Naive thymus-derived CD4-positive, alpha-beta T cell (primary cell): ENCODE data around the gene HOXA1. TPM values are rescaled to one million over a fixed set of nuclear protein-coding genes. Genes with fewer than 3 reads are reported as not detected.

ENCODE experiments used
- ATAC-seq: fragments of 150-1000 bp; cut with Tn5 transposase; 2 replicates; pipeline ENCODE4 v1.10.0; 2021; ENCODE audit warnings: mild to moderate bottlenecking, moderate library complexity
- CTCF ChIA-PET: fragments of 350-600 bp; sonication (Branson Sonifier 250); formaldehyde crosslinking; loops from one replicate; lab custom pipeline; 2021; ENCODE audit warnings: antibody characterized with exemption; lab: Charles Lee
- POLR2A ChIA-PET: fragments of 350-600 bp; sonication (Branson Sonifier 250); formaldehyde crosslinking; loops from one replicate; lab custom pipeline; 2021; ENCODE audit warnings: antibody characterized with exemption, inconsistent platforms; lab: Charles Lee
- DNase-seq, 9 donors: peaks; one replicate each; pipeline versions ENCODE4 v3.0.0 to v3.0.0-alpha.2; 2020 to 2022; ENCODE audit warnings: mixed read lengths in 1 of 9
- H3K27ac ChIP-seq: one replicate; pipeline ENCODE4 v1.7.0; 2013; ENCODE audit warnings: mild to moderate bottlenecking, low read depth, low read length, moderate library complexity
- H3K27me3 ChIP-seq, 2 donors: one replicate each; pipeline ENCODE4 v1.7.0; 2013; ENCODE audit warnings: low read length in 2 of 2, mild to moderate bottlenecking in 2 of 2, moderate library complexity in 2 of 2; ENCODE audit not compliant: control insufficient read depth in 2 of 2, insufficient read depth in 2 of 2
- H3K36me3 ChIP-seq, 3 experiments: 1 replicate in 2 of 3; 2 replicates in 1 of 3; pipeline ENCODE4 v1.7.0; 2013; ENCODE audit warnings: low read length in 3 of 3, mild to moderate bottlenecking in 3 of 3, moderate library complexity in 1 of 3; ENCODE audit not compliant: insufficient read depth in 3 of 3, control insufficient read depth in 2 of 3
- H3K4me1 ChIP-seq, 2 donors: one replicate each; pipeline ENCODE4 v1.7.0; 2013; ENCODE audit warnings: low read length in 2 of 2, mild to moderate bottlenecking in 2 of 2, moderate library complexity in 1 of 2; ENCODE audit not compliant: control insufficient read depth in 2 of 2, insufficient read depth in 2 of 2
- H3K4me3 ChIP-seq: 2 replicates; pipeline ENCODE4 v1.7.0; 2013; ENCODE audit warnings: mild to moderate bottlenecking, low read length
- H3K9me3 ChIP-seq, 3 experiments: 1 replicate in 2 of 3; 2 replicates in 1 of 3; pipeline ENCODE4 v1.7.0; 2013; ENCODE audit warnings: low read length in 3 of 3; ENCODE audit not compliant: control insufficient read depth in 2 of 3
- H3K27ac Mint-ChIP-seq, 9 donors: one replicate each; pipeline ENCODE4 v1.8.0; 2020 to 2022; ENCODE audit warnings: mixed read lengths in 9 of 9, mild to moderate bottlenecking in 8 of 9, moderate library complexity in 5 of 9, inconsistent platforms in 2 of 9
- H3K27me3 Mint-ChIP-seq, 5 donors: one replicate each; pipeline ENCODE4 v1.8.0; 2021 to 2022; ENCODE audit warnings: mixed read lengths in 5 of 5, mild to moderate bottlenecking in 1 of 5
- H3K36me3 Mint-ChIP-seq, 5 donors: one replicate each; pipeline ENCODE4 v1.8.0; 2020 to 2022; ENCODE audit warnings: mixed read lengths in 5 of 5, mild to moderate bottlenecking in 3 of 5, inconsistent platforms in 1 of 5
- H3K4me1 Mint-ChIP-seq, 7 donors: one replicate each; pipeline ENCODE4 v1.8.0; 2020 to 2022; ENCODE audit warnings: mixed read lengths in 7 of 7, mild to moderate bottlenecking in 3 of 7, inconsistent platforms in 1 of 7
- H3K4me3 Mint-ChIP-seq, 10 donors: one replicate each; pipeline ENCODE4 v1.8.0; 2020 to 2022; ENCODE audit warnings: mild to moderate bottlenecking in 10 of 10, mixed read lengths in 10 of 10, moderate library complexity in 6 of 10, inconsistent platforms in 2 of 10
- H3K9me3 Mint-ChIP-seq, 11 donors: one replicate each; pipeline ENCODE4 v1.8.0; 2020 to 2022; ENCODE audit warnings: mixed read lengths in 11 of 11, mild to moderate bottlenecking in 4 of 11, inconsistent platforms in 1 of 11, moderate library complexity in 1 of 11
- intact Hi-C, 2 donors: fragments of 100-400 bp; cut with micrococcal nuclease; formaldehyde crosslinking; loops; one replicate each; pipeline ENCODE4 v1.15.1; 2023
- polyA plus RNA-seq, 2 donors: library from polyadenylated mRNA; unstranded; fragments of 300-500 nt; fragmentation: Illumina TruSeq; gene quantifications; one replicate each; pipeline ENCODE4 v1.2.3, GENCODE V29; 2021
- total RNA-seq, 6 experiments: library from RNA in 5 of 6; stranded (reverse) in 5 of 6; gene quantifications; 1 replicate in 5 of 6; 2 replicates in 1 of 6; pipeline ENCODE4 v1.2.3 and lab custom pipeline; 2021 to 2026

Gene HOXA1
- total and polyA plus RNA-seq, 7 experiments from 2014 or later = 0.09 to 1.1 (median 0.25) TPM; not detected in 1

DNA sequence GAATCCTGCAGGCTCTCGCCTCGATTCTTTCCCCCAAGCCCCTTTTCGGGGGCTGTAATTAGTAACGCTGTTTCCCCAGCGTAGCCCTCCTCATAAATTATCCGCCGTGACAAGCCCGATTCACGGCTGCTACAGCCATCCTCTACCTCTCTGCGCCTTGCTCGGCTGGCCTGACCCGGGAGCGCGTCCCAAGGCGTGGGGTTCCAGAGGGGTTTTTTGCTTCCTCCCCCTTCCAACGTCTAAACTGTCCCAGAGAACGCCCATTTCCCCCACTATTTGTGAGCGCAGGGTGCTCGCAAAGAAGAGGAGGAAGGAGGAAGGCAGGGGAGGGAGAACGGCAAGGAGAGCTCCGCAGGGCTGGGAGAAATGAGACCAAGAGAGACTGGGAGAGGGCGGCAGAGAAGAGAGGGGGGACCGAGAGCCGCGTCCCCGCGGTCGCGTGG, 46.8 kb upstream of the HOXA1 start:
- intact Hi-C loops = no loop called here
- H3K36me3 Mint-ChIP-seq = peaks cover 0 to 3% (median 0%) of the 10 kb centered on the region in 5 donors
- H3K9me3 ChIP-seq = no peaks in the 10 kb centered on the region
- DNase-seq (no peak), ATAC-seq (no peak)
- H3K4me3 Mint-ChIP-seq = peak overlapping the region in 5 of 10 donors; percentile 21 to 79 (median 48)
- H3K36me3 ChIP-seq = no peaks in the 10 kb centered on the region
- H3K27me3 ChIP-seq = peaks cover 0 to 9% of the 10 kb centered on the region in 2 donors
- CTCF ChIA-PET = no interaction called here
- H3K27ac Mint-ChIP-seq = no peak overlapping the region
- no peaks in the 10 kb centered on the region for H3K4me1 ChIP-seq
- peaks cover 0 to 9% (median 4%) of the 10 kb centered on the region in 7 donors for H3K4me1 Mint-ChIP-seq
- H3K4me3 ChIP-seq = no peak overlapping the region
- peaks cover 0 to 3% (median 0%) of the 10 kb centered on the region in 11 donors for H3K9me3 Mint-ChIP-seq
- POLR2A ChIA-PET = no interaction called here
- no peak overlapping the region for H3K27ac ChIP-seq
- H3K27me3 Mint-ChIP-seq = peaks cover 27 to 60% (median 55%) of the 10 kb centered on the region in 5 donors

DNA sequence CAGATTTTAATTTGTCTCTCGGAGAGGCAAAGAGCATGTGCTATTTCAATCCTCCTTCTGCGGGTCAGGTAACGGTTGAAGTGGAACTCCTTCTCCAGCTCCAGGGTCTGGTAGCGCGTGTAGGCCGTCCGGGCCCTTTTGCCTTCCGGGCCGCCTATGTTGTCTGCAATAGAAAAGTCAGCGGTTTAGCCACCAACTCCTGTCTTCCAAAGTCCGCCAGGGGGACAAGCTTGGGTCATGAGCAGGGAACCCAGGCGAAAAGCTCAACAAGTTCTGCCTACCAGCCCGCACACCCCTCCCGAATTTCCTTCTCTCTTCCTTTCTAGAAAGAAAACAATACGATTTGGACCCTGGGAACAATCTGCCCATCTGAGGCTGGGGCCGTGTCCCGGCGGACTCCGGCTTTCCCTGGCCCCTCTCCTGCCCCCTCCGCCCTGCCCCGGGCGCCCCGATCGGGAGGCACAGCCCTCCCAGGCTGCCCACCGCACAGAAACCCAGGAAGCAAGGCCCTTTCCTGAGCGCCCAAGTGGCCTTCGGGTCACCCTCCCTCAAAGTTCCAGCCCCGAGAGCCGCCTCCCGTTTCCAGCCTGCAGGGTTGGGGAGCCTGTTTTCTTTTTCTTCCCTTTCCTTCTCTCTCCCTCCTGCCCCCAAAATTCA, 46.3 kb upstream of the HOXA1 start:
- intact Hi-C loops = no loop called here
- POLR2A ChIA-PET = no interaction called here
- CTCF ChIA-PET = no interaction called here
- Mint-ChIP-seq H3K4me3 (peak overlapping the region in 1 of 10 donors; percentile 79), H3K27ac (peak overlapping the region in 1 of 9 donors; percentile 12), H3K36me3 (peaks cover 0 to 3% (median 0%) of the 10 kb centered on the region in 5 donors), H3K9me3 (peaks cover 0 to 3% (median 0%) of the 10 kb centered on the region in 11 donors), H3K4me1 (peaks cover 0 to 6% (median 0%) of the 10 kb centered on the region in 7 donors), H3K27me3 (peaks cover 27 to 61% (median 56%) of the 10 kb centered on the region in 5 donors)
- ATAC-seq (no peak), DNase-seq (no peak)
- no peak overlapping the region for H3K4me3 ChIP-seq
- H3K36me3 ChIP-seq = no peaks in the 10 kb centered on the region
- no peaks in the 10 kb centered on the region for H3K4me1 ChIP-seq
- no peak overlapping the region for H3K27ac ChIP-seq
- H3K27me3 ChIP-seq = peaks cover 0 to 9% of the 10 kb centered on the region in 2 donors
- no peaks in the 10 kb centered on the region for H3K9me3 ChIP-seq

GRCh38 chr7:27141137-27141922, 45.5 kb upstream of the HOXA1 start:
- H3K27ac ChIP-seq = no peak overlapping the region
- Mint-ChIP-seq H3K27ac (peak overlapping the region in 1 of 9 donors; percentile 12), H3K4me3 (no peak overlapping the region), H3K9me3 (peaks cover 0 to 3% (median 0%) of the 10 kb centered on the region in 11 donors), H3K36me3 (peaks cover 0 to 3% (median 0%) of the 10 kb centered on the region in 5 donors), H3K27me3 (peaks cover 27 to 58% (median 56%) of the 10 kb centered on the region in 5 donors), H3K4me1 (peaks cover 0 to 5% (median 0%) of the 10 kb centered on the region in 7 donors)
- DNase-seq (no peak), ATAC-seq (no peak)
- H3K4me1 ChIP-seq = no peaks in the 10 kb centered on the region
- no peaks in the 10 kb centered on the region for H3K9me3 ChIP-seq
- POLR2A ChIA-PET = no interaction called here
- H3K4me3 ChIP-seq = no peak overlapping the region
- intact Hi-C loops = no loop called here
- CTCF ChIA-PET = no interaction called here
- no peaks in the 10 kb centered on the region for H3K36me3 ChIP-seq
- peaks cover 0 to 2% of the 10 kb centered on the region in 2 donors for H3K27me3 ChIP-seq

- H3K4me1 ChIP-seq = no peaks in the 10 kb centered on the region
- H3K9me3 ChIP-seq = no peaks in the 10 kb centered on the region
- no peak overlapping the region for H3K27ac ChIP-seq
- no peak overlapping the region for H3K27ac Mint-ChIP-seq
- H3K36me3 ChIP-seq = no peaks in the 10 kb centered on the region
- ATAC-seq = no peak
- peaks cover 0 to 3% (median 0%) of the 10 kb centered on the region in 11 donors for H3K9me3 Mint-ChIP-seq
- no peak for DNase-seq
- H3K36me3 Mint-ChIP-seq = peaks cover 0 to 3% (median 0%) of the 10 kb centered on the region in 5 donors
- peaks cover 0 to 7% (median 2%) of the 10 kb centered on the region in 7 donors for H3K4me1 Mint-ChIP-seq
- H3K4me3 Mint-ChIP-seq = no peak overlapping the region
- H3K4me3 ChIP-seq = no peak overlapping the region
- CTCF ChIA-PET = interaction anchor here (0.6 kb wide), 2 partner anchors 173 to 1078 kb away, joined by 3 to 4 read pairs; no protein-coding TSS in a partner anchor
- intact Hi-C loops = no loop called here
- peaks cover 0 to 3% of the 10 kb centered on the region in 2 donors for H3K27me3 ChIP-seq
- peaks cover 32 to 61% (median 56%) of the 10 kb centered on the region in 5 donors for H3K27me3 Mint-ChIP-seq
- POLR2A ChIA-PET = no interaction called here
Observed at GRCh38 chr7:27140126-27140857, 44.5 kb upstream of the HOXA1 start.

DNA sequence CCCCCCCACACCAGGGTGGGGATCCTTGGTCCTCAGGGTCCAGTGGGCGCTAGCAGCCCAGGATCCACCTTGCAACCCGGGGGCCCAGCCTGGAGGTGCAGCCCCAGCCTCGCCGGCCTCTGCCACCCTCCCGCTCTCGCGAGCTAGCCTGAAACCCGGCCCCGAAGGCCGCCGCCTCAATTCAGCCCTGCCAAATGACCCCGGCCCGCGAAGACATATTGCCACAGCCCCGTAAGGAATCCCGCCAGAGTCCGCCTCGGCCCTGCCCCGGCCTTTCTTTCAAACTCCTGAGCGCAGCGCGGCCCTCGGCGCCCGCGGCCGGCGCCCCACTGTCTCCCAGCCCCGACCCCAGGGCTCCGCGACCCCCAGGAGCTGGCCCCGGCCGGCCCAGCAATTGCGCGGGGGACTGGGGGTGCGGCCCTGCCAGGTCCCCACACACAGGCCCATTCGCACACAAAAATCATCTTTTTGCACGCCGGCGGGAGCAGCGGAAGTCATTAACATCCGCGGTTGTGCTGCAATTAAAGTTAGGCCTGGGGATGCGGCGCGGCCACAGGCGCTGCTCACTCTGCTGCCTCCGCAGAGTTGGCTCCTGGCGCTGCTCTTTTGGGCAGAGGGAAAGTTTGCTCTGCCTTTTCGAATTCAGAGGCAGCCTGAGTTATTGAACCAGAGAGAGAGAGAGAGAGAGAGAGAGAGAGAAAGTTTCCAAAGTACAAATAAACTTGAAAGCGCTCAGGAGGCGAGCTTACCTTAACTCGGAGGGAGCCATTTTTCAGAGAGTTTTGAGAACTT, 43.7 kb upstream of the HOXA1 start:
- Mint-ChIP-seq H3K27ac (no peak overlapping the region), H3K4me3 (no peak overlapping the region), H3K9me3 (peaks cover 0 to 2% (median 0%) of the 10 kb centered on the region in 11 donors), H3K27me3 (peaks cover 40 to 64% (median 59%) of the 10 kb centered on the region in 5 donors), H3K36me3 (peaks cover 0 to 3% (median 0%) of the 10 kb centered on the region in 5 donors), H3K4me1 (peaks cover 0 to 11% (median 5%) of the 10 kb centered on the region in 7 donors)
- intact Hi-C loops = no loop called here
- ATAC-seq (no peak), DNase-seq (no peak)
- ChIA-PET CTCF (no interaction called here), POLR2A (no interaction called here)
- Histone ChIP-seq H3K4me3 (no peak overlapping the region), H3K9me3 (no peaks in the 10 kb centered on the region), H3K27me3 (peaks cover 0 to 4% of the 10 kb centered on the region in 2 donors), H3K27ac (no peak overlapping the region), H3K36me3 (no peaks in the 10 kb centered on the region), H3K4me1 (no peaks in the 10 kb centered on the region)

DNA sequence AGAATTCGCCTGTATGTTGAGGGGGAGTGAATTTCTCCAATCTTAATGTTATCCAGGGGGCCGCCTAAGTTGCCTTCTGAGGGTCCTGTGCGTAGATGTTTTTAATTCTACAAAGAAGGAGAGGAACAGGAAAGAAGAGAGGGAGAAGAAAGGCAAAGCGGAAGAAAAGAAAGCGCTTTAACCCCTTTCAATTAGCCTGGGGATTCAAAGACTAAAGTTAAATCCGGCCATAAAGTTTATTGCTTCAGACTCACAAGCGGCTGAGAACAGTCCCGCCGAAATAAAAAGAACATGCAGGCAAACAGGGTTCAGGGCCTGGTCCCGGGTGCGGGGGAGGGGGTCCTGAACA, 43.2 kb upstream of the HOXA1 start:
- peaks cover 0 to 3% (median 0%) of the 10 kb centered on the region in 5 donors for H3K36me3 Mint-ChIP-seq
- ChIA-PET CTCF (no interaction called here), POLR2A (no interaction called here)
- Histone ChIP-seq H3K27ac (no peak overlapping the region), H3K27me3 (peaks cover 0 to 6% of the 10 kb centered on the region in 2 donors), H3K9me3 (no peaks in the 10 kb centered on the region), H3K36me3 (no peaks in the 10 kb centered on the region), H3K4me3 (no peak overlapping the region), H3K4me1 (no peaks in the 10 kb centered on the region)
- no peak overlapping the region for H3K4me3 Mint-ChIP-seq
- peaks cover 0 to 15% (median 5%) of the 10 kb centered on the region in 7 donors for H3K4me1 Mint-ChIP-seq
- H3K27ac Mint-ChIP-seq = no peak overlapping the region
- peaks cover 0 to 2% (median 0%) of the 10 kb centered on the region in 11 donors for H3K9me3 Mint-ChIP-seq
- DNase-seq = no peak
- peaks cover 46 to 66% (median 64%) of the 10 kb centered on the region in 5 donors for H3K27me3 Mint-ChIP-seq
- ATAC-seq = no peak
- intact Hi-C loops = no loop called here
